Peyer's patch (tissue), 4 donors: ENCODE data around the gene TULP1.

Experiments
- CTCF ChIP-seq, 6 experiments: fragments of 450-650 bp in 4 of 6; fragments of 200-600 bp in 2 of 6; sonication (generic) in 1 of 6; IDR thresholded peaks; one replicate each; pipeline ENCODE4 v1.5.1; 2017 to 2019; ENCODE audit warnings: antibody characterized with exemption in 6 of 6, mild to moderate bottlenecking in 3 of 6, moderate library complexity in 1 of 6
- POLR2A ChIP-seq, 2 donors: fragments of 450-650 bp; IDR thresholded peaks; one replicate each; pipeline ENCODE4 v1.5.1; 2017; ENCODE audit warnings: antibody characterized with exemption in 2 of 2, mild to moderate bottlenecking in 2 of 2, moderate library complexity in 2 of 2

GRCh38 chr6:35485402-35485877 lies 27.3 kb downstream of the TULP1 start:
- no peak for TF ChIP-seq CTCF (IDR thresholded peaks at IDR 0.05)
- TF ChIP-seq POLR2A (IDR thresholded peaks at IDR 0.05), result peak in 1 of 2 donors; percentile 17
